IMR-90 (cell line): ENCODE measurements around the gene CAPZA1. TPM values are rescaled to one million over a fixed set of nuclear protein-coding genes. Genes with fewer than 3 reads are reported as not detected.

ENCODE experiments used
- ATAC-seq: fragments of 200-7000 bp; cut with Tn5 transposase; 2 replicates; pipeline ENCODE4 v1.9.1; 2020; ENCODE audit warnings: low read depth, mild to moderate bottlenecking, moderate library complexity
- BruUV-seq: library from RNA; stranded (reverse); fragments of 400-500 nt; replicated peaks from 2 replicates; lab custom pipeline; 2021; lab: Mats Ljungman, UMichigan
- CTCF ChIA-PET: fragments of 300-600 bp; formaldehyde crosslinking; extraction: SDS; loops from one replicate; lab custom pipeline; 2021; ENCODE audit warnings: antibody characterized with exemption; lab: Yijun Ruan, JAX
- POLR2A ChIA-PET: fragments of 300-600 bp; sonication (Branson Sonifier 250); formaldehyde crosslinking; loops from one replicate; lab custom pipeline; 2022; ENCODE audit warnings: antibody characterized with exemption; ENCODE audit not compliant: unreplicated experiment; lab: Charles Lee
- DNase-seq: peaks from one replicate; pipeline ENCODE4 v3.0.0; 2013
- H2AFZ ChIP-seq: replicated peaks from 2 replicates; pipeline ENCODE3; 2013; ENCODE audit warnings: low read length, mild to moderate bottlenecking; ENCODE audit not compliant: poor library complexity
- H2AK5ac ChIP-seq: 2 replicates; pipeline ENCODE4 v1.6.1; 2013; ENCODE audit warnings: low read depth, low read length, inconsistent platforms
- H2AK9ac ChIP-seq: replicated peaks from 2 replicates; pipeline ENCODE3; 2013; ENCODE audit warnings: mild to moderate bottlenecking, low read depth, low read length, moderate library complexity; ENCODE audit not compliant: poor library complexity
- H2BK120ac ChIP-seq: 2 replicates; pipeline ENCODE4 v1.6.1; 2013; ENCODE audit warnings: low read depth, low read length, inconsistent platforms
- H2BK15ac ChIP-seq: 3 replicates; pipeline ENCODE4 v1.6.1; 2013; ENCODE audit warnings: low read depth, low read length, inconsistent platforms
- H2BK20ac ChIP-seq: 2 replicates; pipeline ENCODE4 v1.6.1; 2013; ENCODE audit warnings: low read depth, mild to moderate bottlenecking, inconsistent platforms, low read length, moderate library complexity
- H2BK5ac ChIP-seq: 2 replicates; pipeline ENCODE4 v1.6.1; 2013; ENCODE audit warnings: mild to moderate bottlenecking, low read depth, low read length, inconsistent platforms; ENCODE audit not compliant: poor library complexity, severe bottlenecking
- H3K14ac ChIP-seq: replicated peaks from 2 replicates; pipeline ENCODE4 v1.6.1; 2013; ENCODE audit warnings: low read depth, low read length, inconsistent platforms
- H3K18ac ChIP-seq: 2 replicates; pipeline ENCODE4 v1.6.1; 2013; ENCODE audit warnings: low read depth, low read length, control low read depth
- H3K23ac ChIP-seq: 2 replicates; pipeline ENCODE4 v1.6.1; 2013; ENCODE audit warnings: low read depth, low read length, inconsistent platforms
- H3K27ac ChIP-seq: 2 replicates; pipeline ENCODE4 v1.5.1; 2013; ENCODE audit warnings: mild to moderate bottlenecking, control low read depth, low read length; ENCODE audit not compliant: insufficient read depth
- H3K27me3 ChIP-seq: 2 replicates; pipeline ENCODE4 v1.6.1; 2013; ENCODE audit warnings: low read length; ENCODE audit not compliant: control insufficient read depth, insufficient read depth
- H3K36me3 ChIP-seq: 2 replicates; pipeline ENCODE4 v1.6.1; 2013; ENCODE audit warnings: low read length, mixed read lengths; ENCODE audit not compliant: control insufficient read depth, insufficient read depth
- H3K4ac ChIP-seq: 2 replicates; pipeline ENCODE4 v1.6.1; 2013; ENCODE audit warnings: low read depth, low read length, inconsistent platforms
- H3K4me1 ChIP-seq: 2 replicates; pipeline ENCODE4 v1.6.1; 2013; ENCODE audit warnings: low read length, mixed read lengths; ENCODE audit not compliant: control insufficient read depth, insufficient read depth
- H3K4me2 ChIP-seq: 2 replicates; pipeline ENCODE4 v1.6.1; 2013; ENCODE audit warnings: low read depth, mild to moderate bottlenecking, control low read depth, low read length, moderate library complexity
- H3K4me3 ChIP-seq: 2 replicates; pipeline ENCODE4 v1.5.1; 2013; ENCODE audit warnings: low read depth, mild to moderate bottlenecking, control low read depth, low read length, moderate library complexity; ENCODE audit not compliant: insufficient read depth
- H3K56ac ChIP-seq: 2 replicates; pipeline ENCODE4 v1.6.1; 2013; ENCODE audit warnings: low read length, inconsistent platforms; ENCODE audit not compliant: insufficient read depth; ENCODE audit errors: extremely low read depth
- H3K79me1 ChIP-seq, 2 experiments: 2 replicates each; pipeline ENCODE4 v1.6.1; 2013; ENCODE audit warnings: low read length in 2 of 2, inconsistent platforms in 1 of 2, low read depth in 1 of 2
- H3K9ac ChIP-seq: 2 replicates; pipeline ENCODE4 v1.6.1; 2013; ENCODE audit warnings: low read depth, low read length, control low read depth
- H3K9me1 ChIP-seq: 2 replicates; pipeline ENCODE4 v1.6.1; 2013; ENCODE audit warnings: low read length, inconsistent platforms; ENCODE audit not compliant: insufficient read depth
- H3K9me3 ChIP-seq: 2 replicates; pipeline ENCODE4 v1.6.1; 2013; ENCODE audit warnings: low read length; ENCODE audit not compliant: control insufficient read depth, insufficient read depth
- H4K20me1 ChIP-seq: 2 replicates; pipeline ENCODE4 v1.6.1; 2013; ENCODE audit warnings: low read length, inconsistent platforms; ENCODE audit not compliant: insufficient read depth
- H4K5ac ChIP-seq: 2 replicates; pipeline ENCODE4 v1.6.1; 2013; ENCODE audit warnings: mild to moderate bottlenecking, low read depth, low read length, control low read depth
- H4K8ac ChIP-seq, 2 experiments: 2 replicates each; pipeline ENCODE4 v1.6.1; 2013; ENCODE audit warnings: low read depth in 2 of 2, low read length in 2 of 2, control low read depth in 1 of 2, inconsistent platforms in 1 of 2
- H4K91ac ChIP-seq: 2 replicates; pipeline ENCODE4 v1.6.1; 2013; ENCODE audit warnings: low read depth, low read length, inconsistent platforms; ENCODE audit not compliant: insufficient read depth
- BHLHE40 ChIP-seq: fragments of 150-350 bp; IDR thresholded peaks from 2 replicates; pipeline ENCODE4 v1.6.1; 2016; ENCODE audit warnings: mild to moderate bottlenecking, low read depth, low read length
- CEBPB ChIP-seq: IDR thresholded peaks from 2 replicates; pipeline ENCODE4 v1.6.1; 2012; ENCODE audit warnings: low read depth, low read length, improper control_type of control experiment
- CTCF ChIP-seq: conservative IDR thresholded peaks from 2 replicates; pipeline ENCODE4 v1.5.1; 2012; ENCODE audit warnings: mild to moderate bottlenecking, low read depth, low read length, improper control_type of control experiment
- ELK1 ChIP-seq: fragments of 150-350 bp; IDR thresholded peaks from 2 replicates; pipeline ENCODE4 v1.6.1; 2016; ENCODE audit warnings: low read depth, mild to moderate bottlenecking, low read length, moderate library complexity, borderline replicate concordance
- FOS ChIP-seq: fragments of 150-350 bp; IDR thresholded peaks from 2 replicates; pipeline ENCODE4 v1.6.1; 2016; ENCODE audit warnings: low read depth, low read length
- MAFK ChIP-seq: IDR thresholded peaks from 2 replicates; pipeline ENCODE4 v1.6.1; 2012; ENCODE audit warnings: low read depth, low read length, improper control_type of control experiment
- MAZ ChIP-seq: IDR thresholded peaks from 2 replicates; pipeline ENCODE4 v1.6.1; 2012; ENCODE audit warnings: low read depth, mild to moderate bottlenecking, low read length, improper control_type of control experiment, moderate library complexity, borderline replicate concordance
- MXI1 ChIP-seq: IDR thresholded peaks from 2 replicates; pipeline ENCODE4 v1.6.1; 2012; ENCODE audit warnings: low read depth, mild to moderate bottlenecking, low read length, moderate library complexity, borderline replicate concordance
- NFE2L2 ChIP-seq: fragments of 150-350 bp; IDR thresholded peaks from 2 replicates; pipeline ENCODE4 v1.6.1; 2016; ENCODE audit warnings: low read depth, mild to moderate bottlenecking, low read length
- POLR2A ChIP-seq: IDR thresholded peaks from 2 replicates; pipeline ENCODE4 v1.6.1; 2012; ENCODE audit warnings: mild to moderate bottlenecking, low read depth, low read length
- RAD21 ChIP-seq: IDR thresholded peaks from 2 replicates; pipeline ENCODE4 v1.6.1; 2012; ENCODE audit warnings: low read length, improper control_type of control experiment
- RCOR1 ChIP-seq: IDR thresholded peaks from 2 replicates; pipeline ENCODE4 v1.6.1; 2012; ENCODE audit warnings: mild to moderate bottlenecking, low read length, improper control_type of control experiment; ENCODE audit not compliant: insufficient replicate concordance
- RFX5 ChIP-seq: IDR thresholded peaks from 2 replicates; pipeline ENCODE4 v1.8.0; 2012; ENCODE audit warnings: low read depth, mild to moderate bottlenecking, low read length, moderate library complexity
- SMC3 ChIP-seq: fragments of 150-350 bp; IDR thresholded peaks from 2 replicates; pipeline ENCODE4 v1.6.1; 2016; ENCODE audit warnings: low read depth, mild to moderate bottlenecking, antibody characterized with exemption, low read length, moderate library complexity
- USF2 ChIP-seq: fragments of 150-350 bp; IDR thresholded peaks from 2 replicates; pipeline ENCODE4 v1.6.1; 2017; ENCODE audit warnings: mild to moderate bottlenecking, antibody characterized with exemption, low read length, low read depth
- dilution Hi-C: fragments of 300-500 bp; cut with HindIII; formaldehyde crosslinking; loops from one replicate; pipeline ENCODE4 v1.14.3; 2018; ENCODE audit warnings: low sequenced_read_pairs; ENCODE audit not compliant: unreplicated experiment
- in situ Hi-C: fragments of 300-500 bp; cut with MboI; formaldehyde crosslinking; loops from 3 replicates; pipeline ENCODE4 v1.14.3; 2019; ENCODE audit warnings: low sequenced_read_pairs, inconsistent platforms, mixed read lengths
- intact Hi-C: fragments of 100-400 bp; cut with micrococcal nuclease; formaldehyde crosslinking; loops from 2 replicates; pipeline ENCODE4 v1.10.0; 2022
- polyA plus RNA-seq, 3 experiments: library from polyadenylated mRNA; depleted of rRNA; stranded (reverse); fragments of >200 nt; gene quantifications; 2 replicates each; pipeline ENCODE4 v1.2.3, GENCODE V29; 2012; ENCODE audit warnings: low replicate concordance in 1 of 3
- total RNA-seq: library from RNA; depleted of rRNA; stranded (reverse); fragments of >200 nt; gene quantifications from 2 replicates; pipeline ENCODE4 v1.2.3, GENCODE V29; 2012

CAPZA1 gene
- total and polyA plus RNA-seq, 2 of the 4 experiments (the other 2 are of a cell fraction), result 108 to 262 TPM

- H3K9ac ChIP-seq, result no peak overlapping the region
- H3K27ac ChIP-seq, result no peak overlapping the region
- CTCF ChIA-PET, result interaction anchor here (1.5 kb wide), 1 partner anchor 9 kb away, joined by 4 read pairs; no protein-coding TSS in a partner anchor
- intact Hi-C loops, result no loop called here
- H3K27me3 ChIP-seq, result no peaks in the 10 kb centered on the region
- no peak overlapping the region for H2BK5ac ChIP-seq
- H3K79me1 ChIP-seq, result peaks cover 0 to 58% of the 10 kb centered on the region in 2 experiments; a peak in 2 of 4 replicates
- no peak overlapping the region for H2BK120ac ChIP-seq
- H4K8ac ChIP-seq, result no peak overlapping the region
- no peak overlapping the region for H4K91ac ChIP-seq
- H2AFZ ChIP-seq, result no peak overlapping the region
- H2BK15ac ChIP-seq, result no peak overlapping the region
- H2AK5ac ChIP-seq, result no peak overlapping the region
- in situ Hi-C loops, result no loop called here
- H3K18ac ChIP-seq, result no peak overlapping the region
- H4K5ac ChIP-seq, result no peak overlapping the region
- no peak overlapping the region for H3K23ac ChIP-seq
- peaks cover 2% of the 10 kb centered on the region; the same call in 1 of the 2 replicates for H3K4me1 ChIP-seq
- H2BK20ac ChIP-seq, result no peak overlapping the region
- dilution Hi-C loops, result no loop called here
- H3K9me3 ChIP-seq, result no peaks in the 10 kb centered on the region
- no peak for TF ChIP-seq BHLHE40
- TF ChIP-seq RFX5, result no peak
- TF ChIP-seq FOS, result no peak
- no peak for TF ChIP-seq ELK1
- no peak for TF ChIP-seq SMC3
- TF ChIP-seq MXI1, result no peak
- TF ChIP-seq POLR2A, result no peak
- no peak for TF ChIP-seq CTCF
- no peak for TF ChIP-seq RCOR1
- no peak for TF ChIP-seq MAFK
- TF ChIP-seq RAD21, result no peak
- no peak for TF ChIP-seq USF2
- no peak for TF ChIP-seq MAZ
- no peak for TF ChIP-seq CEBPB
- TF ChIP-seq NFE2L2, result no peak
- no peak overlapping the region for H3K4me3 ChIP-seq
- BruUV-seq, result no TSS peak
- no peak overlapping the region for H3K4ac ChIP-seq
- peaks cover 5% of the 10 kb centered on the region for H3K36me3 ChIP-seq
- peaks cover 93% of the 10 kb centered on the region for H4K20me1 ChIP-seq
- H3K14ac ChIP-seq, result no peak overlapping the region
- H3K56ac ChIP-seq, result no peak overlapping the region
- POLR2A ChIA-PET, result no interaction called here
- H3K4me2 ChIP-seq, result no peak overlapping the region
- no peak for ATAC-seq
- no peak overlapping the region for H2AK9ac ChIP-seq
- no peak for DNase-seq
- H3K9me1 ChIP-seq, result peaks cover 7% of the 10 kb centered on the region
Observed at GRCh38 chr1:112626887-112627286, 7.3 kb downstream of the CAPZA1 start.
